ENCODE results near the gene RNPS1.

GRCh38 chr16:2216330-2216729 is 51.6 kb downstream of the RNPS1 start:
- TF ChIP-seq CTCF (IDR thresholded peaks at IDR 0.05) (no peak), POLR2A (IDR thresholded peaks at IDR 0.05) (no peak), EP300 (IDR thresholded peaks at IDR 0.05) (no peak)
